Lung (tissue), 12 donors: ENCODE measurements around the gene ATG7. TPM values are rescaled to one million over a fixed set of nuclear protein-coding genes. Genes with fewer than 3 reads are reported as not detected.

Source experiments
- ATAC-seq: fragments of 200-7000 bp; cut with Tn5 transposase; one replicate; pipeline ENCODE4 v1.9.1; 2020; ENCODE audit warnings: moderate number of reproducible peaks; ENCODE audit not compliant: insufficient read depth, low FRiP score
- DNase-seq, 3 donors: peaks; one replicate each; pipeline ENCODE4 v3.0.0-alpha.2; 2013 to 2017
- H3K27ac ChIP-seq, 2 donors: one replicate each; pipeline ENCODE4 v1.5.1; 2013; ENCODE audit warnings: mild to moderate bottlenecking in 2 of 2, moderate library complexity in 2 of 2, control low read depth in 1 of 2, inconsistent platforms in 1 of 2, low read depth in 1 of 2, low read length in 1 of 2
- H3K27me3 ChIP-seq, 3 donors: one replicate each; pipeline ENCODE4 v1.5.1; 2013; ENCODE audit warnings: low read length in 2 of 3; ENCODE audit not compliant: control insufficient read depth in 3 of 3, insufficient read depth in 3 of 3
- H3K36me3 ChIP-seq, 4 donors: one replicate each; pipeline ENCODE4 v1.5.1; 2013; ENCODE audit warnings: low read length in 4 of 4, mild to moderate bottlenecking in 1 of 4, moderate library complexity in 1 of 4; ENCODE audit not compliant: control insufficient read depth in 4 of 4, insufficient read depth in 4 of 4
- H3K4me1 ChIP-seq, 5 donors: one replicate each; pipeline ENCODE4 v1.5.1; 2013; ENCODE audit warnings: low read length in 5 of 5, mild to moderate bottlenecking in 2 of 5, moderate library complexity in 1 of 5; ENCODE audit not compliant: control insufficient read depth in 5 of 5, insufficient read depth in 5 of 5
- H3K4me3 ChIP-seq: one replicate; pipeline ENCODE4 v1.5.1; 2013; ENCODE audit warnings: mild to moderate bottlenecking, control low read depth, moderate library complexity
- H3K9ac ChIP-seq, 2 donors: one replicate each; pipeline ENCODE4 v1.5.1; 2013; ENCODE audit warnings: low read length in 2 of 2, control low read depth in 1 of 2; ENCODE audit not compliant: insufficient read depth in 1 of 2
- H3K9me3 ChIP-seq, 4 donors: one replicate each; pipeline ENCODE4 v1.5.1; 2013; ENCODE audit warnings: low read length in 3 of 4, mild to moderate bottlenecking in 1 of 4, moderate library complexity in 1 of 4; ENCODE audit not compliant: control insufficient read depth in 4 of 4, insufficient read depth in 3 of 4
- CTCF ChIP-seq: IDR thresholded peaks from 2 replicates; pipeline ENCODE4 v1.5.1; 2012; ENCODE audit warnings: mild to moderate bottlenecking; ENCODE audit errors: control extremely low read depth, extremely low read depth
- WGBS, 2 donors: extraction: QIAGEN DNeasy Blood & Tissue Kit; methylation state at CpG; one replicate each; pipeline ENCODE4 v1.1.7; 2013; 5-methylcytosine and 5-hydroxymethylcytosine counted together
- polyA plus RNA-seq, 2 donors: library from polyadenylated mRNA; stranded (reverse); fragments of 200-250 nt; gene quantifications; one replicate each; pipeline ENCODE4 v1.2.1, GENCODE V29; 2013
- total RNA-seq, 2 donors: library from RNA; depleted of rRNA in 1 of 2; stranded (reverse); fragments of >200 nt in 1 of 2; gene quantifications; one replicate each; pipeline ENCODE4 v1.2.1, GENCODE V29; 2014 to 2021
- donor health status: control.
- donor health status: control.
- donor health status: Bipolar disorder and iron deficiency.
- donor health status: healthy.
- donor health status: DM: yes; HTN: yes; CAD: no.

Gene ATG7
- total and polyA plus RNA-seq, 4 donors = 11.2 to 72.0 (median 53.3) TPM

- Histone ChIP-seq H3K4me3 (no peak overlapping the region), H3K4me1 (peaks cover 0 to 60% (median 25%) of the 10 kb centered on the region in 5 donors), H3K27me3 (no peaks in the 10 kb centered on the region), H3K9me3 (no peaks in the 10 kb centered on the region), H3K9ac (no peak overlapping the region), H3K27ac (no peak overlapping the region), H3K36me3 (peaks cover 0 to 3% (median 0%) of the 10 kb centered on the region in 4 donors)
- TF ChIP-seq CTCF = no peak
- 91% methylated on average over 8 of the region's 8 CpGs for WGBS, 2 donors
- ATAC-seq (no peak), DNase-seq (peak in 2 of 3 donors; percentile 60 to 64)
These were observed 110.0 kb downstream of the ATG7 start for GRCh38 chr3:11382146-11382745.

GRCh38 chr3:11384074-11384473 is 111.9 kb downstream of the ATG7 start:
- H3K27me3 ChIP-seq = no peaks in the 10 kb centered on the region
- no peak for TF ChIP-seq CTCF
- no peak overlapping the region for H3K4me3 ChIP-seq
- no peak overlapping the region for H3K27ac ChIP-seq
- no peak overlapping the region for H3K9ac ChIP-seq
- peaks cover 0 to 3% (median 0%) of the 10 kb centered on the region in 4 donors for H3K36me3 ChIP-seq
- no peaks in the 10 kb centered on the region for H3K9me3 ChIP-seq
- no peak for DNase-seq
- ATAC-seq = no peak
- WGBS, 2 donors = 88 to 94% methylated on average over 2 of the region's 2 CpGs
- peaks cover 1 to 60% (median 25%) of the 10 kb centered on the region in 5 donors for H3K4me1 ChIP-seq

- TF ChIP-seq CTCF = no peak
- Histone ChIP-seq H3K36me3 (peaks cover 0 to 3% (median under 1%) of the 10 kb centered on the region in 4 donors), H3K27ac (no peak overlapping the region), H3K4me1 (peaks cover 1 to 50% (median 16%) of the 10 kb centered on the region in 5 donors), H3K9ac (no peak overlapping the region), H3K27me3 (no peaks in the 10 kb centered on the region), H3K4me3 (no peak overlapping the region), H3K9me3 (no peaks in the 10 kb centered on the region)
- ATAC-seq (no peak), DNase-seq (no peak)
- 94% methylated on average over 1 of the region's 1 CpG for WGBS, 2 donors
These were observed 113.1 kb downstream of the ATG7 start for GRCh38 chr3:11385326-11385725.

GRCh38 chr3:11385891-11386290 is 113.7 kb downstream of the ATG7 start:
- Histone ChIP-seq H3K9ac (no peak overlapping the region), H3K27me3 (no peaks in the 10 kb centered on the region), H3K36me3 (peaks cover 0 to 3% (median under 1%) of the 10 kb centered on the region in 4 donors), H3K4me1 (peaks cover 1 to 44% (median 16%) of the 10 kb centered on the region in 5 donors), H3K4me3 (no peak overlapping the region), H3K27ac (no peak overlapping the region), H3K9me3 (no peaks in the 10 kb centered on the region)
- no peak for ATAC-seq
- WGBS, 2 donors = 62 to 77% methylated on average over 4 of the region's 4 CpGs
- DNase-seq = peak in 1 of 3 donors; percentile 20
- no peak for TF ChIP-seq CTCF
